WERI-Rb-1 (cell line): ENCODE measurements around the gene GPHA2.
"Not testable (repeated sequence)": the region's sequence is repeated elsewhere in the genome, so short reads cannot be mapped to it uniquely, and the experiment has no call there.

ENCODE experiments used
- DNase-seq: peaks from one replicate; pipeline ENCODE4 v3.0.0-alpha.2; 2020
- H3K27ac ChIP-seq: fragments of 250-450 bp; sonication (Bioruptor Pico); 2 replicates; pipeline ENCODE4 v1.5.1; 2020; ENCODE audit warnings: mild to moderate bottlenecking, moderate library complexity
- H3K27me3 ChIP-seq: fragments of 250-450 bp; sonication (Bioruptor Pico); 2 replicates; pipeline ENCODE4 v1.5.1; 2021; ENCODE audit warnings: mild to moderate bottlenecking, low read depth, moderate library complexity; ENCODE audit not compliant: insufficient read depth, severe bottlenecking
- H3K36me3 ChIP-seq: fragments of 250-450 bp; sonication (Bioruptor Pico); 2 replicates; pipeline ENCODE4 v1.5.1; 2020; ENCODE audit warnings: mild to moderate bottlenecking, moderate library complexity
- H3K4me3 ChIP-seq: 2 replicates; pipeline ENCODE4 v1.5.1; 2011; ENCODE audit warnings: low read depth, mild to moderate bottlenecking, control low read depth, low read length
- H3K9me3 ChIP-seq: fragments of 250-450 bp; sonication (Bioruptor Pico); 2 replicates; pipeline ENCODE4 v1.5.1; 2021; ENCODE audit warnings: mild to moderate bottlenecking, moderate library complexity; ENCODE audit not compliant: severe bottlenecking
- TF ChIP-seq, protein P1 (sequence below): IDR thresholded peaks from 2 replicates; pipeline ENCODE4 v1.5.1; 2011; ENCODE audit warnings: low read depth, mild to moderate bottlenecking, control low read depth, inconsistent platforms, low read length

GPHA2 gene

DNA sequence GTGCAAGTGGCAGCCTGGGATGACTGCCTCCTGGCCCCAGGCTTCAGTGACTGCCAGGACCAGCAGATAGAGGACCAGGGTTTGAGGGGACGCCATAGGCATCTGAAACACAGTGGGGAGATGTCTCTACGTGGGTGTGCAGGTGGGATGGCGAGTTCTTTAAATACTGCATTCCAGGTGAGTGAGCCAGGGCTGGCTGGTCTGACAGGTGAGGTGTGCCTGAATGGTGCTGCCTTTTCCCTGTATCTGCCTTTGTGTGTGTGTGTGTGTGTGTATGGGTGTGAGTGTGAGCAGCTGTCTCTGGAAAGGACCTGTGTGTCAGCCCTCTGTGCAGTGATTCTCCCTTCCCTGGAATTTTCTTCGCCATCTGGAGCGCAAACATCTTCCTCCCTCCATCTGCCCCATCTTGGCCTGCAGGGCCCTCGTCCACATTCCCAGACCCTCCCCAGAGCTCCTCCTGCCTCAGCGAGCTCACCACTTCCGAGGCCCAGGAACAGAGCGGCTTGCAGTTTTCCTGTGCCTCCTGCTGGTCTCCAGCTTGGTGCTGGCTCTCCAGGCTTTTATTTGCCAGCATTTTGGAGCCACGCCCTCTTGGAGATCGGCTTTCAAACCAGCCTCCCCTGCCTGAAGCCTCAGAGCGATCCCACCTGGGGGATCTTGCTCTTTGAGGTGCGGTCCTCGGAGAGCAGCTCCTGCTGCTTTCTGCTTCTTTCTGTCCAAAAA is at the start of gene GPHA2:
Gene GPHA2 (minus strand): TSS at position 535 of the 723 bp plus-strand sequence. CDS start 433 bp downstream, at position 102.
- Histone ChIP-seq H3K4me3 (no peak within 1 kb of the TSS), H3K27ac (no peak within 1 kb of the TSS), H3K36me3 (peaks cover 10% of the 10 kb centered on the region), H3K27me3 (no peaks in the 10 kb centered on the region), H3K9me3 (no peaks in the 10 kb centered on the region)
- TF ChIP-seq, protein P1, sequence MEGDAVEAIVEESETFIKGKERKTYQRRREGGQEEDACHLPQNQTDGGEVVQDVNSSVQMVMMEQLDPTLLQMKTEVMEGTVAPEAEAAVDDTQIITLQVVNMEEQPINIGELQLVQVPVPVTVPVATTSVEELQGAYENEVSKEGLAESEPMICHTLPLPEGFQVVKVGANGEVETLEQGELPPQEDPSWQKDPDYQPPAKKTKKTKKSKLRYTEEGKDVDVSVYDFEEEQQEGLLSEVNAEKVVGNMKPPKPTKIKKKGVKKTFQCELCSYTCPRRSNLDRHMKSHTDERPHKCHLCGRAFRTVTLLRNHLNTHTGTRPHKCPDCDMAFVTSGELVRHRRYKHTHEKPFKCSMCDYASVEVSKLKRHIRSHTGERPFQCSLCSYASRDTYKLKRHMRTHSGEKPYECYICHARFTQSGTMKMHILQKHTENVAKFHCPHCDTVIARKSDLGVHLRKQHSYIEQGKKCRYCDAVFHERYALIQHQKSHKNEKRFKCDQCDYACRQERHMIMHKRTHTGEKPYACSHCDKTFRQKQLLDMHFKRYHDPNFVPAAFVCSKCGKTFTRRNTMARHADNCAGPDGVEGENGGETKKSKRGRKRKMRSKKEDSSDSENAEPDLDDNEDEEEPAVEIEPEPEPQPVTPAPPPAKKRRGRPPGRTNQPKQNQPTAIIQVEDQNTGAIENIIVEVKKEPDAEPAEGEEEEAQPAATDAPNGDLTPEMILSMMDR = no peak
- peak; percentile 45 for DNase-seq

DNA sequence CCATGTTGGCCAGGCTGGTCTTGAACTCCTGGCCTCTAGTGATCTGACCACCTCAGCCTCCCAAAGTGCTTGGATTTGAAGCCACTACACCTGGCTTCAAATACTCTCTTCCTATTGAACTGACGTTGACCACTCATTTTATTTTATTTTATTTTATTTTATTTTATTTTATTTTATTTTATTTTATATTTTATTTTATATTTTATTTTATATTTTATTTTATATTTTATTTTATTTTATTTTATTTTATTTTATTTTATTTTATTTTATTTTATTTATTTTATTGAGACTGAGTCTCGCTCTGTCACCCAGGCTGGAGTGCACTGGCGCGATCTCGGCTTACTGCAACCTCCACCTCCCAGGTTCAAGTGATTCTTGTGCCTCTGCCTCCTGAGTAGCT is 47.6 kb upstream of the GPHA2 start:
- H3K27me3 ChIP-seq, H3K27ac ChIP-seq, H3K4me3 ChIP-seq, DNase-seq, H3K36me3 ChIP-seq, H3K9me3 ChIP-seq: not testable (repeated sequence)

DNA sequence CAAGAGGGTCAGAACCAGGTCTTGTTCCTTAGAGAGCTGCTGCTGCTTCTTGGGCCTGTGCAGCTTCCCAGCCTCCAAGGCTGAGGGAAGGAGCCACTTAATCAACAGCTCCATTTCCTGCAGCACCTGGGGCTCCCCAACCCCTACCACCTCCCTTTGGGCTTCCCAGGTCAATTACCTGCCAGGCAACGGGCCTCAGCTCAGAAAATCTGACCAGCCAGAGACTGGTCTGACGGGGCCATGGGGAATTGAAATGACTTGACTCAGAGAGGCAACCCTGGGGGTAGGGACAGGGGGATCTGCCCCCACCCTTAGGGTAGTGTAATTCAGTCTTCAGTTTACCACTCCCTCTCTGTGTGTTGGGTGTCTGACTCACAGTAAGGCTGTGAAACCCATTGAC is 41.0 kb upstream of the GPHA2 start:
- no peak for DNase-seq
- H3K36me3 ChIP-seq = no peaks in the 10 kb centered on the region
- peaks cover 3% of the 10 kb centered on the region for H3K9me3 ChIP-seq
- H3K27me3 ChIP-seq = no peaks in the 10 kb centered on the region
- no peak overlapping the region for H3K4me3 ChIP-seq
- TF ChIP-seq, protein P1 = no peak
- H3K27ac ChIP-seq = no peak overlapping the region

GRCh38 chr11:64974124-64974523 is 38.4 kb upstream of the GPHA2 start:
- Histone ChIP-seq H3K9me3 (peaks cover 3% of the 10 kb centered on the region), H3K27me3 (no peaks in the 10 kb centered on the region), H3K4me3 (no peak overlapping the region), H3K36me3 (no peaks in the 10 kb centered on the region), H3K27ac (no peak overlapping the region)
- DNase-seq = no peak
- TF ChIP-seq, protein P1 = no peak

GRCh38 chr11:64971421-64972233 is 35.9 kb upstream of the GPHA2 start, which contains the start of gene MAJIN:
Gene MAJIN (minus strand): TSS chr11:64972108. CDS start chr11:64959405, 12,703 bp downstream.
- DNase-seq = no peak
- Histone ChIP-seq H3K36me3 (no peaks in the 10 kb centered on the region), H3K9me3 (peaks cover 3% of the 10 kb centered on the region), H3K27me3 (no peaks in the 10 kb centered on the region), H3K4me3 (no peak within 1 kb of the TSS), H3K27ac (no peak within 1 kb of the TSS)
- TF ChIP-seq, protein P1 = no peak

DNA sequence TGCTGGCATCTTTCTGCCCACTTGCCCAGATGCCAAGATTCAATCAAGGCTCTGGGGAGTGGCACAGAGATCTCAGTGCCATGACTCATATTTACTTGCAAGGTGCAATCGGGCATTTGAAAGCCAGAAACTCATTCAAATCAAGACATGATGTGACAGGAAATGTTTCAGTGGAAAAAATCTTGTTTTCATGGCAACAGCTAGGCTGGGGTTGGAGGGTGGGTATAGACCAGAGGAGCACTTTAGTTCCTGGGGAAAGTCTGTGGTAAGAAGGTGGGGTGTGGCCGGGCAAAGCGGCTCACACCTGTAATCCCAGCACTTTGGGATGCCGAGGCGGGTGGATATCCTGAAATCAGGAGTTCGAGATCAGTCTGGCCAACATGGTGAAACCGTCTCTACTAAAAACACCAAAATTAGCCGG is 35.0 kb upstream of the GPHA2 start:
- Histone ChIP-seq H3K27me3 (no peaks in the 10 kb centered on the region), H3K27ac (no peak overlapping the region), H3K36me3 (no peaks in the 10 kb centered on the region), H3K4me3 (no peak overlapping the region), H3K9me3 (peaks cover 3% of the 10 kb centered on the region)
- DNase-seq = no peak
- TF ChIP-seq, protein P1 = no peak
